HEK293T (cell line): ENCODE measurements around the gene IL22RA2.

Source experiments
- FOXK2 ChIP-seq: fragments of 450-650 bp; IDR thresholded peaks from 2 replicates; pipeline ENCODE4 v1.6.1; 2016; ENCODE audit warnings: mild to moderate bottlenecking
- FOXM1 ChIP-seq: fragments of 450-650 bp; IDR thresholded peaks from 2 replicates; pipeline ENCODE4 v1.6.1; 2017; ENCODE audit warnings: mild to moderate bottlenecking, borderline replicate concordance
- HDGF ChIP-seq: fragments of 450-650 bp; IDR thresholded peaks from 2 replicates; pipeline ENCODE4 v1.6.1; 2017; ENCODE audit warnings: antibody characterized with exemption, borderline replicate concordance
- LEF1 ChIP-seq: fragments of 450-650 bp; IDR thresholded peaks from 2 replicates; pipeline ENCODE4 v1.6.1; 2017; ENCODE audit warnings: mild to moderate bottlenecking, borderline replicate concordance
- NFRKB ChIP-seq: fragments of 450-650 bp; IDR thresholded peaks from 2 replicates; pipeline ENCODE4 v1.6.1; 2016; ENCODE audit warnings: mild to moderate bottlenecking, moderate library complexity
- SP1 ChIP-seq: fragments of 450-650 bp; IDR thresholded peaks from 2 replicates; pipeline ENCODE4 v1.6.1; 2017
- SUZ12 ChIP-seq: fragments of 450-650 bp; IDR thresholded peaks from 2 replicates; pipeline ENCODE4 v1.6.1; 2016; ENCODE audit warnings: mild to moderate bottlenecking

- TF ChIP-seq SUZ12 (no peak), FOXM1 (no peak), FOXK2 (no peak), NFRKB (no peak), SP1 (no peak), HDGF (no peak), LEF1 (no peak)
Measured at GRCh38 chr6:137150072-137150471, 23.4 kb downstream of the IL22RA2 start.
